ENCODE results near the gene CCT8. TPM values are rescaled to one million over a fixed set of nuclear protein-coding genes. Genes with fewer than 3 reads are reported as not detected.

CCT8 gene
- polyA plus RNA-seq, 1 of the 3 experiments (the other 2 are of a cell fraction): 102 TPM

DNA sequence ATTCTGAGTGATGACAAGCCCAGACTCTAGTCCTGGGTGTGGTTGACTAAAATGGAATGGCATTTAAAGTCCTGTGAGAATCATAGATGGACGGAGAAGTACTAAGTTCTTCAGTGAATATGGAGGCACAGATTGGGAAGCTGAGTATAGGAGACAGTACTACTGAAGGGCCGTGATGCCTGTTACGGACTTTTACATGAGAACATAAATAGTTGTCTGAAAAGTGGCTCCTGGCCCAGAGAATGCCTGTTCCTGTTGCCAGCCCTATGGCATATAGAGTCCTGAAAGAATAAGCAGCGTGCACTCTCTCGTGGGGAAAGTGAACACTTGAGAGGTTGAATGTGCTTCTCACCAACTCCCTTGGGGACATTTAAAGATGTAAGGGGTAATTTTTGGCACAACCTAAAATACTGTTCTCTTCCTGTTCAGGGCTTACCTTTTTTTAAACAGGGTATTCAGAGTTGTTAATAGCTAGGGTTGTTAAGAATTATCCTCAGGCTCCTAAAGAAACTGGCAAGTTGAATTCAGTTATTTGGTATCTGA is 20.4 kb downstream of the CCT8 start:
- Histone ChIP-seq H3K27me3 (ENCODE audit: insufficient read depth) (no peaks in the 10 kb centered on the region), H3K4me1 (ENCODE audit: control insufficient read depth in 1 of 2, insufficient read depth in 2 of 2, low read depth in 1 of 2, low read length in 1 of 2) (no peaks in the 10 kb centered on the region), H4K20me1 (ENCODE audit: insufficient read depth) (no peaks in the 10 kb centered on the region), H2AFZ (ENCODE audit: low read depth) (no peak overlapping the region), H3K4me3 (ENCODE audit: low read depth in 2 of 2, low read length in 1 of 2) (no peak overlapping the region), H3K4me2 (no peak overlapping the region), H3K9me2 (no peaks in the 10 kb centered on the region), H3K79me2 (ENCODE audit: insufficient read depth) (no peaks in the 10 kb centered on the region), H3K9me3 (no peaks in the 10 kb centered on the region), H3K9ac (no peak overlapping the region), H3K27ac (ENCODE audit: low read depth in 2 of 2, low read length in 1 of 2) (0 out of 4 replicates have a peak overlapping the region, but pooled peaks of 1 of the 2 experiments have one; percentile 3), H3K36me3 (replicated peaks in 1 of 2; ENCODE audit: control insufficient read depth in 1 of 2, insufficient read depth in 2 of 2, low read length in 1 of 2) (peaks cover 77 to 79% of the 10 kb centered on the region in 2 experiments), H3F3A (replicated peaks; ENCODE audit: insufficient read depth) (peaks cover 39% of the 10 kb centered on the region)
- ChIA-PET CTCF (interaction anchor here (1.5 kb wide), 1 partner anchor 10 kb away, joined by 4 read pairs; no protein-coding TSS in a partner anchor), POLR2A (no interaction called here)
- 94% methylated on average over 5 of the region's 5 CpGs for WGBS (ENCODE audit: low lambda C conversion rate)
- no peak for DNase-seq
- no peak for TF ChIP-seq POLR2AphosphoS5 (IDR thresholded peaks at IDR 0.05; ENCODE audit: low read depth, low read length)
- no peak for TF ChIP-seq TAF1 (IDR thresholded peaks at IDR 0.05; ENCODE audit: borderline replicate concordance, low read depth, low read length)
- TF ChIP-seq EZH2phosphoT487 (IDR thresholded peaks at IDR 0.05; ENCODE audit: borderline replicate concordance, low read depth): no peak
- TF ChIP-seq FOSL2 (IDR thresholded peaks at IDR 0.05; ENCODE audit: borderline replicate concordance, low read depth): no peak
- TF ChIP-seq, protein P1, sequence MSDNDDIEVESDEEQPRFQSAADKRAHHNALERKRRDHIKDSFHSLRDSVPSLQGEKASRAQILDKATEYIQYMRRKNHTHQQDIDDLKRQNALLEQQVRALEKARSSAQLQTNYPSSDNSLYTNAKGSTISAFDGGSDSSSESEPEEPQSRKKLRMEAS (IDR thresholded peaks at IDR 0.05; ENCODE audit: low read depth): no peak
- no peak for TF ChIP-seq RAD21 (IDR thresholded peaks at IDR 0.05; ENCODE audit: low read length)
- TF ChIP-seq MXI1 (IDR thresholded peaks at IDR 0.05; ENCODE audit: low read depth, low read length): no peak
- no peak for TF ChIP-seq RXRA (IDR thresholded peaks at IDR 0.05; ENCODE audit: borderline replicate concordance, low read depth)
- TF ChIP-seq NFIC (IDR thresholded peaks at IDR 0.05; ENCODE audit: borderline replicate concordance): no peak
- TF ChIP-seq EP300 (IDR thresholded peaks at IDR 0.05; ENCODE audit: borderline replicate concordance in 1 of 2, low read depth in 1 of 2, low read length in 1 of 2): no peak
- TF ChIP-seq RFX5 (IDR thresholded peaks at IDR 0.05; ENCODE audit: low read length): no peak
- no peak for TF ChIP-seq YY1 (IDR thresholded peaks at IDR 0.05; ENCODE audit: low read depth)
- TF ChIP-seq FOXJ3 (CRISPR knock-in tag; IDR thresholded peaks at IDR 0.05): no peak
- TF ChIP-seq TCF12 (IDR thresholded peaks at IDR 0.05): no peak
- no peak for TF ChIP-seq GATA2 (CRISPR knock-in tag; IDR thresholded peaks at IDR 0.05)
- TF ChIP-seq SIN3A (IDR thresholded peaks at IDR 0.05; ENCODE audit: borderline replicate concordance, low read depth, low read length): no peak
- no peak for TF ChIP-seq JUND (IDR thresholded peaks at IDR 0.05)

DNA sequence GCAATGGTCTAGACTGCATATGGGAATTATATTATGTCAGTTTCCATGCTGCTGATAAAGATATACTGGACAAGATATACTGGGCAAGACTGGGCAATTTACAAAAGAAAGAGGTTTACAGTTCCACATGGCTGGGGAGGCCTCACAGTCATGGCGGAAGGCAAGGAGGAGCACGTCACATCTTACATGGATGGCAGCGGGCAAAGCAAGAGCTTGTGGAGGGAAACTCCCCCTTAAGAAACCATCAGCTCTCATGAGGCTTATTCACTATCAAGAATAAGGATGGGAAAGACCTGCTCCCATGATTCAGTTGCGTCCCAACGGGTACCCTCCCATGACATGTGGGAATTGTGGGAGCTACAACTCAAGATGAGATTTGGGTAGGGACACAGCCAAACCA is 21.2 kb downstream of the CCT8 start:
- no peak overlapping the region for H3K27ac ChIP-seq (ENCODE audit: low read depth in 2 of 2, low read length in 1 of 2)
- no peak for DNase-seq
- POLR2A ChIA-PET: no interaction called here
- TF ChIP-seq RFX5 (IDR thresholded peaks at IDR 0.05; ENCODE audit: low read length): no peak
- TF ChIP-seq, protein P1 (IDR thresholded peaks at IDR 0.05; ENCODE audit: low read depth): no peak
- no peaks in the 10 kb centered on the region for H3K79me2 ChIP-seq (ENCODE audit: insufficient read depth)
- no peak overlapping the region for H3K4me3 ChIP-seq (ENCODE audit: low read depth in 2 of 2, low read length in 1 of 2)
- H2AFZ ChIP-seq (ENCODE audit: low read depth): no peak overlapping the region
- CTCF ChIA-PET: no interaction called here
- H3K9me3 ChIP-seq: no peaks in the 10 kb centered on the region
- no peaks in the 10 kb centered on the region for H3K9me2 ChIP-seq
- H3K9ac ChIP-seq: no peak overlapping the region
- 93% methylated on average over 5 of the region's 5 CpGs for WGBS (ENCODE audit: low lambda C conversion rate)
- no peaks in the 10 kb centered on the region for H3K4me1 ChIP-seq (ENCODE audit: control insufficient read depth in 1 of 2, insufficient read depth in 2 of 2, low read depth in 1 of 2, low read length in 1 of 2)
- no peak overlapping the region for H3K4me2 ChIP-seq
- no peaks in the 10 kb centered on the region for H3K27me3 ChIP-seq (ENCODE audit: insufficient read depth)
- H4K20me1 ChIP-seq (ENCODE audit: insufficient read depth): no peaks in the 10 kb centered on the region
- H3F3A ChIP-seq (replicated peaks; ENCODE audit: insufficient read depth): peaks cover 35% of the 10 kb centered on the region
- H3K36me3 ChIP-seq (replicated peaks in 1 of 2; ENCODE audit: control insufficient read depth in 1 of 2, insufficient read depth in 2 of 2, low read length in 1 of 2): peaks cover 81 to 83% of the 10 kb centered on the region in 2 experiments
